CD4-positive, alpha-beta T cell treated with Interleukin-4 for 4 hours (primary cell): ENCODE data around the gene CDNF.
A peak's percentile ranks its signal among the peaks of the same experiment; 100 is the strongest.
"Not testable (repeated sequence)": the region's sequence is repeated elsewhere in the genome, so short reads cannot be mapped to it uniquely, and the experiment has no call there.

Source experiments
- DNase-seq: peaks from one replicate; pipeline ENCODE4 v3.0.0-alpha.2; 2020

CDNF gene

DNA sequence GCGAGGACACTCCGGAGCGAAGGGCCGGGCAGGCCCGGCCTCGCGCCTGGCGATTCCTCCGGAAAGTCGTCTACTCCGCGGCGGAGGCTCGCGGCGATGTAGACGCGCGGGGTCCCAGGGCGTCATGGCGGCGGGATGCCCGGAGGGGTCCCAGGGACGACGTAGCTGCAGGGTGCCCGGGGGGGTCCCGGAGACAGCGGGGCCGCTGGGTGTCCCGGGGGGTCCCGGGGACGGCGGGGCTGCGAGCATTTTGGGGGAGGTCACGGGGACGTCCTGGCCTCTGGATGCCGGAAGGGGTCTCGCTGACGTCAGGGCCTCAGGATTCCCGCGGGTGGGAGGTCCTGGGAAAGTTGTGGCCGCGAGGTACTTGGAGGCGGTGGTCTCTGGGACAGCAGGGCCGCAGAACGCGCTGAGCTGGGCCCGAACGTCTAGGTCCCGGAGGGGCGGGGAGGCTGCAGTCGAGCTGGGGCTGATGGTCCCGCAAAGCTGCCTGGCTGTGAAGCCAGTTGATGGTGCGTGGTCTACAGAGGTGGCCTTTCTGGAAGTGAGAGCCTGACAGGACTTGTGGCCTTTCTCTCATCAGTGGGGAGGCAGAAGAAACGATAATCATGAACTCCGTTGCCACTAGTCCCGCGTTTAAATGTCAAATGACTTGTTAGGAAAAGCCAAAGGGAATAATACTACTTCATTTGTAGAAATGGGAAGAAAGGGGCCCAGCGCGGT lies 906 bp upstream of the CDNF start:
- DNase-seq, result no peak

DNA sequence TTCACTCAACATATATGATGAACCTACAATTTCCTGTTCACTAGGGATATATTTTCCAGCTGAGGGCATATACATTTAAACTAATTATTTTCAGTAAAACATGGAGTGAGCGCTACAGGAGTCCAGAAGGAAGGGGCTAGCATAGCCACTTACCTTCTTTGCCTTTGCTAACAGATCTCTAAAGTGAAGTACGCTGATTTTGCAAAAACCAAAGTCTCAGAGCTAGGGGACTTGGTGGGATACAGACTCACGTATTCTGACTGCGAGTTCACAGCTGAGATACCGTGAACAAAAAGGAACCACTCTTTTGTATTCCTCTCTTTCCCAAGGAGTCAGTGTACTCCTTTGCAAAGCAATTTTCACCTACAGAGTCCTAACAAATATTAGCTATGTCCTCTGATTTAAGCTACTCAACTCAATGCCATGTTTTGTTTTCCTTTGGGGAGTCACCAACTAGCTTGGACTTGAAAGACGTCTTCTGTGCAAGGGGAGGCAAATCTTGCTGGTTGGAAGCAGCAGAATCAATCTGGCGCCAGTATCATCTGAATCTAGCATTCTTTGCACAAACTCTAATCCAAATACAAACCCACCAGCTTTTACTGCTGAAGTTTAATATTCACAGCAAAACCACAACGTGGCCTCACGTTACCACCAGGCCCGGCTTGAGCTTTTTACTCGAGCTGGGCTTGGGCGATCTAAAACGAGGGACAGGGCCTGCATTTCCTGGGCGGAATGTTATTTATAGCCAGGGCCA lies 657 bp downstream of the CDNF start:
- no peak for DNase-seq

GRCh38 chr10:14836208-14836607 lies 1.6 kb downstream of the CDNF start:
- no peak for DNase-seq

- no peak for DNase-seq
These were observed 4.7 kb downstream of the CDNF start for GRCh38 chr10:14833106-14833505.

DNA sequence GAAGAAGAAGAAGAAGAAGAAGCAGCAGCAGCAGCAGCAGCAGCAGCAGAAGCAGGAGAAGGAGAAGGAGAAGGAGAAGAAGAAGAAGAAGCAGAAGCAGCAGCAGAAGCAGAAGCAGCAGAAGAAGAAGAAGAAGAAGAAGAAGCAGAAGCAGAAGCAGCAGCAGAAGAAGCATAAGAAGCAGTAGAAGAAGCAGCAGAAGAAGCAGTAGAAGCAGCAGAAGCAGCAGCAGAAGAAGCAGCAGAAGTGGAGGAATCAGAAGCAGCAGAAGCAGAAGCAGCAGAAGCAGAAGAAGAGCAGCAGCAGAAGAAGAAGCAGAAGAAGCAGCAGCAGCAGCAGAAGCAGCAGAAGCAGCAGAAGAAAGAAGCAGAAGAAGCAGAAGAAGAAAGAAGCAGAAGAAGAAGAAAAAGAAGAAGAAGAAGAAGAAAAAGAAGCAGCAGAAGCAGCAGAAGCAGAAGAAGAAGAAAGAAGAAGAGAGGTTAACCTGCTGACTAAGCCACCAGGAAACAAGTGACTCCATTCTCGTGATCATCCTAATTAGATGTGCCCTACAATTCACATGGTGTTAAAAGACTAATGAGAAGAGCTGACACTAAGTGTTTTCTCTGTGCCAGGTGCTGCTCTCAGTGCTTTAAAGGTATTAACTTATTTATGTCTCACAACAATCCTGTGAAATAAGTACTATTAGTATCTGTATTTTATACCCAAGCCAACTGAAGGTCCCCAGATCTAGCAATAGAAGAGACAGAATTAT lies 11.6 kb downstream of the CDNF start:
- no peak for DNase-seq

DNA sequence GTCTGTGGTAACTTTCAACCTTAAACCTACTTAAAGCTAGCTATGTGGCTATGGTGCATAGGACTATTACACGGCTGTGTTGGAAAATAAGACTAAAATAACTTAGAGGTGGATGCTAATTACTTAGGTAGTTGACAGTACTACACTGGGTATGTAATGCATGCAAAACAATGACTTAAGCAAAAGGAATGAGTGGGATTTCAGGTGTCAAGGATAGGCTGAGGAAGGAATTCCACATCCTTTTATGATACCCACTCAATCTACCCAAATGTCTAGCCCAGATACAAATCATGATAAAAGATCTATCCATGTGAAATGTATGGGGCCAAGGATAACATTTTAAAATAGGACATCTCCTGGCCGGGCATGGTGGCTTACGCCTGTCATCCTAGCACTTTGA lies 13.9 kb downstream of the CDNF start:
- DNase-seq, result no peak

GRCh38 chr10:14822879-14823755 lies 14.7 kb downstream of the CDNF start:
- DNase-seq, result peak; percentile 60

DNA sequence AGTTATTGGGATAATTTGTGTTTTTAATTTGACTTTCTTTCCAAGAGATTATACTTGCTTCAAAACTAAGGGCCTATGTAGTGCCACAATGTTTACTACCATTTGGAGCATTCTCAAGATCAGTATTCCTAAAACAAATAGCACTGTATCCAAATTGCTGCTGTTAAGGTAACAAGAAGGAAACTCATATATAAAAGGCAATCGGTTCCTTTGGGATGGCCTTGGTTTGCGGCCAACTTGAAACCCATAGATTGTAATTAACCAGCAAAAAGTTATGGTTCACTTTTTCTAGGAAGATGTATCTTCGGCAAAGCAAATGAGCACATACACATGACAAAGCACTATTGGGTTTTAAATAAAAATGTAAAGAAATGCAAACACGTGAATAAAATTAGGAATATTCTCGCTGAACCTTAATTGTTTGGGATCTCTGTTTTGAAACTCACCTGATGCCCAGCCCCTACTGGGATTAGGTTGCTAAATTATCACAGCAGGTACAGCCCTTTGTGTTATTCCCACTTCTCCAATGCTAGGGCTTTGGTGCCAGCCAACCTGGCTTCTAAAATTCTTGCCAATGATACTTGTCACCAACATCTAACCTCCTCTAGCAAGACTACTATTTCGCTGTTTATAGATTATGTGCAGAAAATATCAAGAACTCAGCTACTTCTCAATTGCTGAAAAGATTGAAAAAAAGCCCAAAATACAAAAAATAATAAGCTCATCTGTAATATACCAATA lies 16.0 kb downstream of the CDNF start:
- no peak for DNase-seq

DNA sequence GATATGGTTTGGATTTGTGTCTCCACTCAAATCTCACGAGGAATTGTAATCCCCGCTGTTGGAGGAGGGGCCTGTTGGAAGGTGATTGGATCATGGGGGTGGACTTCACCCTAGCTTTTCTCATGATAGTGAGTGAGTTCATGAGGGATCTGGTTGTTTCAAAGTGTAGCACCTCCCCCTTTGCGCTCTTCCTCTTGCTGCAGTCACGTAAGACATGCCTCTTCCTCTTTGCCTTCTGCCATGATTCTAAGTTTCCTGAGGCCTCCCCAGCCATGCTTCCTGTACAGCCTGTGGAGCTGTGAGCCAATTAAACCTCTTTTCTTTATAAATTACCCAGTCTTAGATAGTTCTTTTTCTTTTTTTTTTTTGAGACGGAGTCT lies 17.1 kb downstream of the CDNF start:
- DNase-seq, result no peak

- DNase-seq, result no peak
These were observed 17.6 kb downstream of the CDNF start for GRCh38 chr10:14820010-14820774.

- DNase-seq, result not testable (repeated sequence)
These were observed 21.1 kb downstream of the CDNF start for GRCh38 chr10:14816717-14817116.

DNA sequence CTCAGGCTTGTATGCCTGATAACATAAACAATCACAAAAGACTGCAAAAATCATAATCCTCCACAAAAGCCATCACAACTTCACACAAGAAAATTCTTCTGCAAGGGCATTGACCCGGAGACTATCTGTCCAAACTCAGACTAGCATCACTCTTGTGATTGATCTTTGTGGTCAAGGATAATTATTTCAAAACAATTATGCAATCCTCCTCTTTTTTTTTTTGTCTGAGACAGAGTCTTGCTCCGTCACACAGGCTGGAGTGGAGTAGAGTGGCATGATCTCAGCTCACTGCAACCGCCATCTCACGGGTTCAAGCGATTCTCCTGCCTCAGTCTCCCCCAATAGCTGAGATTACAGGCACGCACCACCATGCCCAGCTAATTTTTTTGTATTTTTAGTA lies 22.2 kb downstream of the CDNF start:
- DNase-seq, result no peak

DNA sequence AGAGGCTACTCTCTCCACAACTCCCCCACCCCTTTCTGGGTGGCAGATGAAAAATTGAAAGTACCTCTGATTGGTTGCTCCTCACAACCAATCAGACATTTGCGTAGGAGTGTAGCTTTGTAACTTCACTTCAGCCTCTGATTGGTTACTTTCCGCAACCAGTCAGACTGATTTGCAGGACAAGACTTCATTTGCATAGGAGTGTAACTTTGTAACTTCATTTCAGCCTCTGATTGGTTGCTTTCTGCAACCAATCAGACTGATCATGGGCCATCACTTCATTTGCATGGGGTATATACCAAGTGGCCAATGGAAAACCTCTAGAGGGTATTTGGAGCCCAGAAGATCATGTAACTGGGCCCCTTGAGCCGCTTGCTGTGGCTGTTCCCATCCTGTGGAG lies 25.6 kb downstream of the CDNF start:
- no peak for DNase-seq

- no peak for DNase-seq
These were observed 26.6 kb downstream of the CDNF start for GRCh38 chr10:14810969-14811953.

DNA sequence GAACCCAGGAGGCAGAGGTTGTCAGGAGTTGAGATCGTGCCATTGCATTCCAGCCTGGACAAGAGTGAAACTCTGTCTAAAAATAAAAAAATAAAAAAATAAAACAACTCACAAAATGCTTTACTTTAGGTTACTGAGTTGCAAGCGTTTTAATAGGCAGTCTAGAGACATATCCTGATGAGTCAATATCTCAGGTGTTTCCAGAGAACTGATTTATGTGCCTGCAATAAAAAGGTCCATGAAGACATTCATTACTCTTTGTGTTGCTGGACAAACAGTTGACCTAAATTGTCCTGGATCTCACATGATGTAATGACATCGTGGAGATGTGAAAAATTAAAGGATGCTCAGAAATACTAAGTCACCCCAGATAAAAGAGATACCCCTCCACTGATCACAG lies 31.5 kb downstream of the CDNF start:
- DNase-seq, result no peak

GRCh38 chr10:14803827-14804226 lies 34.0 kb downstream of the CDNF start:
- DNase-seq, result no peak

DNA sequence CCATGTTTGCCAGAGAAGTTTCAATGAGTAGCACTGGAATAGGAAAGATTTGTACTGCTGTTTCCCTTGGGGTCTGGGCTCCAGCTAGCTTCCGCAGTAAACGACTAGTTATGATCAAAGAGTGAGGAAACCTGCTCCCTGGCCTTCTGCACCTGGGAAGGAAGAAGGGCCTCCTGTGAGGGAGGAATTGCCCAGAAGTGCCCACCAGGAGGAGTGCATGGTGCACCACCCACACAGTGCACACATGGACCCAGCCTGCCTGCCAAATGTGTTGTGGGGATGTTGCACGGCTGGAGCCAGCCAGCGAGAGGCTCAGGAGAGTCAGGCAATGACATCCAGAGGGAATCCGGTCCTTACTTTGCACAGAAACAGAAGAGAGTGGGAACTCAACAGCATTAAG lies 36.1 kb downstream of the CDNF start:
- DNase-seq, result no peak

- DNase-seq, result no peak
These were observed 37.4 kb downstream of the CDNF start for GRCh38 chr10:14800397-14800796.

- no peak for DNase-seq
These were observed 39.2 kb downstream of the CDNF start for GRCh38 chr10:14798636-14799035.

DNA sequence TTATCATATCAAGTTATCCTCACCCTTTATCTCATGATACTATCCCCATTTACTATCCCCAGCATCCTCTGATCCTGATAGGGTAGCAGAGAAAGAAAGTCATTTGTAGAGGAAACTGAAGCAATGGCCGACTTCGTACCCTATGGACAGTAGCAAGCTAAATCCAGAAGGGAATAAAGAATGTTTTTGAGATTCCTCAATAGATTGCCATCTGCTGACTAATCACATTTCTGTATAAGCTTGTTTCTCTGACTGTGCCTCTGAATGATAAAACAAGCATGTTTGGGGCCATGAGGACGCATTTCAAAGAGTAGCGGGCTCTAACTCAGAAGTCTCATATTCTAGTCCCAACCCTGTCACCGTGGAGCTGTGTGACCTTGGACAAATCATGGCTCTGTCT lies 49.9 kb downstream of the CDNF start:
- DNase-seq, result no peak
